Measurements from ENCODE around the gene HSPA14. TPM values are rescaled to one million over a fixed set of nuclear protein-coding genes. Genes with fewer than 3 reads are reported as not detected.
"Not testable (repeated sequence)": the region's sequence is repeated elsewhere in the genome, so short reads cannot be mapped to it uniquely, and the experiment has no call there.

HSPA14 gene
- total and polyA plus RNA-seq, 8 donors = 6.6 to 23.8 (median 19.3) TPM

DNA sequence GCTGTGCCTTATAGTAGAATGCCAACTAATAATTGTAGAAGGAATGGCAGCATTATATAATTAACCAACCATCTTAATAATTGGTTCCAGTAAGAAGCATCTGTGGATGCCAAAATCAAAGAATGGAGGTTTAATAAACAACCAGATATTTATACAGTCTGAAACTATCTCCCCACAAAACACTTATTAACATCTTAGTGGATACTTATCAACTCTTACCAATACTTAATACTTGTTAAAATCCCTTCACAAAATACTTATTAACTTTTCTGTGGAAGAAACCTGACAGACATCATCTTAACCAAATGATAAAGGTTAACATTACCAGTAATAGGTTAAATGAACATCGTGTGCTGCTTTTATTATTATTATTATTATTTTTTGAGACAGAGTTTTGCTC is 34.3 kb upstream of the HSPA14 start:
- no peak for DNase-seq
- Histone ChIP-seq H3K4me3 (no peak overlapping the region), H3K9me3 (no peaks in the 10 kb centered on the region), H3K4me1 (no peaks in the 10 kb centered on the region), H3K27ac (no peak overlapping the region), H3K36me3 (no peaks in the 10 kb centered on the region), H3K27me3 (no peaks in the 10 kb centered on the region)
- TF ChIP-seq, protein P1, sequence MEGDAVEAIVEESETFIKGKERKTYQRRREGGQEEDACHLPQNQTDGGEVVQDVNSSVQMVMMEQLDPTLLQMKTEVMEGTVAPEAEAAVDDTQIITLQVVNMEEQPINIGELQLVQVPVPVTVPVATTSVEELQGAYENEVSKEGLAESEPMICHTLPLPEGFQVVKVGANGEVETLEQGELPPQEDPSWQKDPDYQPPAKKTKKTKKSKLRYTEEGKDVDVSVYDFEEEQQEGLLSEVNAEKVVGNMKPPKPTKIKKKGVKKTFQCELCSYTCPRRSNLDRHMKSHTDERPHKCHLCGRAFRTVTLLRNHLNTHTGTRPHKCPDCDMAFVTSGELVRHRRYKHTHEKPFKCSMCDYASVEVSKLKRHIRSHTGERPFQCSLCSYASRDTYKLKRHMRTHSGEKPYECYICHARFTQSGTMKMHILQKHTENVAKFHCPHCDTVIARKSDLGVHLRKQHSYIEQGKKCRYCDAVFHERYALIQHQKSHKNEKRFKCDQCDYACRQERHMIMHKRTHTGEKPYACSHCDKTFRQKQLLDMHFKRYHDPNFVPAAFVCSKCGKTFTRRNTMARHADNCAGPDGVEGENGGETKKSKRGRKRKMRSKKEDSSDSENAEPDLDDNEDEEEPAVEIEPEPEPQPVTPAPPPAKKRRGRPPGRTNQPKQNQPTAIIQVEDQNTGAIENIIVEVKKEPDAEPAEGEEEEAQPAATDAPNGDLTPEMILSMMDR (IDR thresholded peaks at IDR 0.05) = no peak
- ATAC-seq = no peak
- intact Hi-C loops (cut with DNase I) = no loop called here

DNA sequence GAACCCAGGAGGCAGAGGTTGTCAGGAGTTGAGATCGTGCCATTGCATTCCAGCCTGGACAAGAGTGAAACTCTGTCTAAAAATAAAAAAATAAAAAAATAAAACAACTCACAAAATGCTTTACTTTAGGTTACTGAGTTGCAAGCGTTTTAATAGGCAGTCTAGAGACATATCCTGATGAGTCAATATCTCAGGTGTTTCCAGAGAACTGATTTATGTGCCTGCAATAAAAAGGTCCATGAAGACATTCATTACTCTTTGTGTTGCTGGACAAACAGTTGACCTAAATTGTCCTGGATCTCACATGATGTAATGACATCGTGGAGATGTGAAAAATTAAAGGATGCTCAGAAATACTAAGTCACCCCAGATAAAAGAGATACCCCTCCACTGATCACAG is 31.8 kb upstream of the HSPA14 start:
- Histone ChIP-seq H3K27me3 (no peaks in the 10 kb centered on the region), H3K27ac (no peak overlapping the region), H3K9me3 (no peaks in the 10 kb centered on the region), H3K4me3 (no peak overlapping the region), H3K4me1 (no peaks in the 10 kb centered on the region), H3K36me3 (no peaks in the 10 kb centered on the region)
- TF ChIP-seq, protein P1 (IDR thresholded peaks at IDR 0.05) = no peak
- ATAC-seq = no peak
- no peak for DNase-seq
- intact Hi-C loops (cut with DNase I) = no loop called here

DNA sequence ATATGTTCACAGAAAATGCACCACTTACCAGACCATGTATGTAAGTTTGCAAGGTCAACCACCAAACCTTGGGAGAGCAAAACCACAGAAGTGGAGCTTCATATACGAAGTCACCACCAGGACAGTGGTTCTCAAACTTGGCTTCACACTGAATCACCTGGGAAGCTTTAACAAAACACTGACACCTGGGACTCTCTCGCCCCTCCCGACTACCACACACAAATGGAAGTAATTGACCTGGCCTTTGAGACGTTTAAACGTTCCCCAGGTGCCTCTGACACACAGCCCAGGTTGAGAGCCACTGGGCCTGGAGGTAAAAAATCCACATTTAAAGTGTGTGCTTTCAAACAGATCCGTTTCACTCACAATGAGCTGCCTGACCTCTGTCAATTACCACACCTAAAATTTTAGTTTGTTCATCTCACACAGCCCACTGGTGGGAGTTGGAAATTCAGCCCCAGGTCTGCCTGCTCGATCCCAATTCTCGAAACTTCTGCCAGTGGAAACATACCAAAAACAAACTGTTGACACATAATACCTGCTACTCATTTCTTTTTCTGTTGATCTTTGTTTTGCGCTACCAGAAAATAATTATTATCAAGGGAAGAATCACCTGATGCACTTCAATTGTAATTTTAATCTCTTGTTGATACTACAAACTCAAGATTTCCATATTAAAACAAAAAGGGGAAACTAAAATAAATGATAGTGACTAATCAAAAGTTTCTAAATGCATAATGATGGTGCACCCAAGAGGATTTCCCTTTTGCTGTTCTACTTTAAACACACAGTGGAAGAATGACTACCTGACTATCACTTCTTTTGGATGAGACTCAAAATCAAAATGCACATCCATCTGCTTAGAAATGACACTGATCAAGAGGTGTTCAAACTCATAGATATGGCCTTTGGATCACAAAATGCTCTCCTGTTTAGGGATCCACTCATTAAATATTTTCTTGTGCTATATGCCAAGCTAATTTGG is 26.8 kb upstream of the HSPA14 start:
- no peak overlapping the region for H3K4me3 ChIP-seq
- TF ChIP-seq, protein P1 (IDR thresholded peaks at IDR 0.05) = no peak
- H3K27me3 ChIP-seq = no peaks in the 10 kb centered on the region
- DNase-seq = no peak
- H3K27ac ChIP-seq = no peak overlapping the region
- H3K9me3 ChIP-seq = no peaks in the 10 kb centered on the region
- no peaks in the 10 kb centered on the region for H3K4me1 ChIP-seq
- no peak for ATAC-seq
- intact Hi-C loops (cut with DNase I) = no loop called here
- no peaks in the 10 kb centered on the region for H3K36me3 ChIP-seq

DNA sequence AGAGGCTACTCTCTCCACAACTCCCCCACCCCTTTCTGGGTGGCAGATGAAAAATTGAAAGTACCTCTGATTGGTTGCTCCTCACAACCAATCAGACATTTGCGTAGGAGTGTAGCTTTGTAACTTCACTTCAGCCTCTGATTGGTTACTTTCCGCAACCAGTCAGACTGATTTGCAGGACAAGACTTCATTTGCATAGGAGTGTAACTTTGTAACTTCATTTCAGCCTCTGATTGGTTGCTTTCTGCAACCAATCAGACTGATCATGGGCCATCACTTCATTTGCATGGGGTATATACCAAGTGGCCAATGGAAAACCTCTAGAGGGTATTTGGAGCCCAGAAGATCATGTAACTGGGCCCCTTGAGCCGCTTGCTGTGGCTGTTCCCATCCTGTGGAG is 25.8 kb upstream of the HSPA14 start:
- no peaks in the 10 kb centered on the region for H3K27me3 ChIP-seq
- no peaks in the 10 kb centered on the region for H3K36me3 ChIP-seq
- H3K27ac ChIP-seq = no peak overlapping the region
- no peak for ATAC-seq
- no peak overlapping the region for H3K4me3 ChIP-seq
- H3K4me1 ChIP-seq = no peaks in the 10 kb centered on the region
- no peaks in the 10 kb centered on the region for H3K9me3 ChIP-seq
- intact Hi-C loops (cut with DNase I) = no loop called here
- TF ChIP-seq, protein P1 (IDR thresholded peaks at IDR 0.05) = no peak
- DNase-seq = no peak

DNA sequence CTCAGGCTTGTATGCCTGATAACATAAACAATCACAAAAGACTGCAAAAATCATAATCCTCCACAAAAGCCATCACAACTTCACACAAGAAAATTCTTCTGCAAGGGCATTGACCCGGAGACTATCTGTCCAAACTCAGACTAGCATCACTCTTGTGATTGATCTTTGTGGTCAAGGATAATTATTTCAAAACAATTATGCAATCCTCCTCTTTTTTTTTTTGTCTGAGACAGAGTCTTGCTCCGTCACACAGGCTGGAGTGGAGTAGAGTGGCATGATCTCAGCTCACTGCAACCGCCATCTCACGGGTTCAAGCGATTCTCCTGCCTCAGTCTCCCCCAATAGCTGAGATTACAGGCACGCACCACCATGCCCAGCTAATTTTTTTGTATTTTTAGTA is 22.4 kb upstream of the HSPA14 start:
- intact Hi-C loops (cut with DNase I) = no loop called here
- TF ChIP-seq, protein P1 (IDR thresholded peaks at IDR 0.05) = no peak
- Histone ChIP-seq H3K27me3 (no peaks in the 10 kb centered on the region), H3K27ac (no peak overlapping the region), H3K9me3 (no peaks in the 10 kb centered on the region), H3K4me1 (peaks cover 0 to 5% of the 10 kb centered on the region in 2 donors), H3K4me3 (no peak overlapping the region), H3K36me3 (no peaks in the 10 kb centered on the region)
- ATAC-seq (no peak), DNase-seq (no peak)

DNA sequence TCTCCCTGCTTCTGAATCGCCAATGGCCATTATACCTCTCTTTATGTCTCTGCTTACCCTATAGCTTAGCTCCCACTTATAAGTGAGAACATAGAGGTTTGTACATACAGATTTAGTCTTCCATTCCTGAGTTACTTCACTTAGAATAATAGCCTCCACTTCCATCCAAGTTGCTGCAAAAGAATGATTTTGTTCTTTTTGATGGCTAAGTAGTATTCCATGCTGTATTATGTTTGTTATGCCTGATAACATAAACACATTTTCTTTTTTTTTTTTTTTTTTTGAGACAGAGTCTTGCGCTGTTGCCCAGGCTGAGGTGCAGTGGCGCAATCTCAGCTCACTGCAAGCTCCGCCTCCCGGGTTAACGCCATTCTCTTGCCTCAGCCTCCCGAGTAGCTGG is 21.4 kb upstream of the HSPA14 start:
- intact Hi-C loops (cut with DNase I); H3K27ac ChIP-seq; H3K4me3 ChIP-seq; H3K4me1 ChIP-seq; DNase-seq; H3K27me3 ChIP-seq; H3K9me3 ChIP-seq; ATAC-seq; H3K36me3 ChIP-seq: not testable (repeated sequence)
